SH-SY5Y (cell line): ENCODE results near the gene YBX2.

Experiments
- GATA2 ChIP-seq: IDR thresholded peaks from 2 replicates; pipeline ENCODE4 v1.6.1; 2011; ENCODE audit warnings: mild to moderate bottlenecking, low read depth, low read length
- GATA3 ChIP-seq: IDR thresholded peaks from 2 replicates; pipeline ENCODE4 v1.6.1; 2011; ENCODE audit warnings: low read depth, mild to moderate bottlenecking, low read length, moderate library complexity

- no peak for TF ChIP-seq GATA2
- TF ChIP-seq GATA3, result no peak
Observed at GRCh38 chr17:7285679-7286078, 8.8 kb downstream of the YBX2 start.
